Smooth muscle cell (in vitro differentiated cells): ENCODE measurements around the gene MGLL. TPM values are rescaled to one million over a fixed set of nuclear protein-coding genes. Genes with fewer than 3 reads are reported as not detected.

Experiments
- DNase-seq: peaks from one replicate; lab custom pipeline; 2025; ENCODE audit not compliant: unreplicated experiment; lab: John Stamatoyannopoulos, UW
- H2AFZ ChIP-seq: fragments of 200-600 bp; sonication (generic); 2 replicates; pipeline ENCODE4 v1.6.0; 2016; ENCODE audit warnings: antibody characterized with exemption, low read depth, mild to moderate bottlenecking
- H3F3A ChIP-seq: fragments of 200-600 bp; sonication (generic); 2 replicates; pipeline ENCODE4 v1.6.0; 2017; ENCODE audit warnings: antibody characterized with exemption, low read depth
- H3K27ac ChIP-seq: fragments of 200-600 bp; sonication (generic); 2 replicates; pipeline ENCODE4 v1.5.1; 2016; ENCODE audit warnings: low read depth, mild to moderate bottlenecking
- H3K27me3 ChIP-seq: fragments of 200-600 bp; sonication (generic); 2 replicates; pipeline ENCODE4 v1.6.1; 2016; ENCODE audit warnings: low read depth, mild to moderate bottlenecking
- H3K36me3 ChIP-seq: fragments of 200-600 bp; sonication (generic); 2 replicates; pipeline ENCODE4 v1.5.1; 2016; ENCODE audit warnings: low read depth
- H3K4me1 ChIP-seq: fragments of 200-600 bp; sonication (generic); 2 replicates; pipeline ENCODE4 v1.5.1; 2016; ENCODE audit warnings: low read depth
- H3K4me2 ChIP-seq: fragments of 200-600 bp; sonication (generic); 2 replicates; pipeline ENCODE4 v1.6.0; 2016; ENCODE audit warnings: mild to moderate bottlenecking
- H3K4me3 ChIP-seq: fragments of 200-600 bp; sonication (generic); 2 replicates; pipeline ENCODE4 v1.5.1; 2016; ENCODE audit warnings: mild to moderate bottlenecking
- H3K79me2 ChIP-seq: fragments of 200-600 bp; sonication (generic); 2 replicates; pipeline ENCODE4 v1.6.0; 2016; ENCODE audit warnings: low read depth, mild to moderate bottlenecking
- H3K9ac ChIP-seq: fragments of 200-600 bp; sonication (generic); 2 replicates; pipeline ENCODE4 v1.6.0; 2016; ENCODE audit warnings: low read depth
- H3K9me3 ChIP-seq: fragments of 200-600 bp; sonication (generic); replicated peaks from 2 replicates; pipeline ENCODE4 v1.5.1; 2016; ENCODE audit warnings: low read depth
- H4K20me1 ChIP-seq: fragments of 200-600 bp; sonication (generic); 2 replicates; pipeline ENCODE4 v1.6.0; 2016; ENCODE audit warnings: low read depth
- WGBS: methylation state at CpG from one replicate; pipeline ENCODE4 v1.1.7; 2016; ENCODE audit warnings: low lambda C conversion rate; 5-methylcytosine and 5-hydroxymethylcytosine counted together
- polyA plus RNA-seq: library from polyadenylated mRNA; unstranded; fragments of >200 nt; fragmentation: Nextera tagmentation; extraction: Ambion mirVana; gene quantifications from 2 replicates; pipeline ENCODE4 v1.2.1, GENCODE V29; 2016
- total RNA-seq: library from RNA; depleted of rRNA; stranded (reverse); fragments of >200 nt; gene quantifications from 2 replicates; pipeline ENCODE4 v1.2.3, GENCODE V29; 2014
- TF ChIP-seq, protein P1 (sequence below): fragments of 200-600 bp; sonication (generic); IDR thresholded peaks from 2 replicates; pipeline ENCODE4 v1.5.1; 2017; ENCODE audit warnings: borderline replicate concordance, mild to moderate bottlenecking, antibody characterized with exemption; ENCODE audit not compliant: insufficient read depth, poor library complexity, severe bottlenecking

Gene MGLL
- total and polyA plus RNA-seq, 2 experiments from 2014 or later, result 13.6 to 22.5 TPM

DNA sequence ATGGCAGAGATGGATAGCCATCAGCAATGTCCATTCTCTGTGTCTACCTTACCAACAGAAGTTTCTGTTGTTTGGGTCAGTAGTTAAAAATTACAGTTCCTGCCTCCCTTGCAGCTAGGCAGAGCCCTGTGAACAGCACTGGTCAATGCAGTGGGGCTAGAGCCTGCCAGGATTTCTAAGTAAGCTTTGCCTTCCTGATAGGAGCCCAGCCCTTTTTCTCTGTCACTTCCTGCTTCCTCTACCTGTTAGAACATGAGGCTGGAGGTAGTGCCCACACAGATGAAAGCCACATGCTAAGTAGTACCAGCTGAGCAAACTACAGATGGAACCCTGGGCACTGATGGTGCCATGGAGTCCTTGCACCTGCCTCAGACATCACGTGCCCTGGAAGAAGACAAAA, 45.0 kb downstream of the MGLL start:
- Histone ChIP-seq H4K20me1 (no peaks in the 10 kb centered on the region), H3K9me3 (no peaks in the 10 kb centered on the region), H3K4me2 (no peak overlapping the region), H3K79me2 (no peaks in the 10 kb centered on the region), H3K4me1 (peaks cover 5% of the 10 kb centered on the region), H3K27ac (no peak overlapping the region), H3K27me3 (no peaks in the 10 kb centered on the region), H3K36me3 (no peaks in the 10 kb centered on the region), H2AFZ (no peak overlapping the region), H3K9ac (no peak overlapping the region), H3F3A (peaks cover 4% of the 10 kb centered on the region), H3K4me3 (no peak overlapping the region)
- no peak for DNase-seq
- 100% methylated on average over 1 of the region's 1 CpG for WGBS
- TF ChIP-seq, protein P1, sequence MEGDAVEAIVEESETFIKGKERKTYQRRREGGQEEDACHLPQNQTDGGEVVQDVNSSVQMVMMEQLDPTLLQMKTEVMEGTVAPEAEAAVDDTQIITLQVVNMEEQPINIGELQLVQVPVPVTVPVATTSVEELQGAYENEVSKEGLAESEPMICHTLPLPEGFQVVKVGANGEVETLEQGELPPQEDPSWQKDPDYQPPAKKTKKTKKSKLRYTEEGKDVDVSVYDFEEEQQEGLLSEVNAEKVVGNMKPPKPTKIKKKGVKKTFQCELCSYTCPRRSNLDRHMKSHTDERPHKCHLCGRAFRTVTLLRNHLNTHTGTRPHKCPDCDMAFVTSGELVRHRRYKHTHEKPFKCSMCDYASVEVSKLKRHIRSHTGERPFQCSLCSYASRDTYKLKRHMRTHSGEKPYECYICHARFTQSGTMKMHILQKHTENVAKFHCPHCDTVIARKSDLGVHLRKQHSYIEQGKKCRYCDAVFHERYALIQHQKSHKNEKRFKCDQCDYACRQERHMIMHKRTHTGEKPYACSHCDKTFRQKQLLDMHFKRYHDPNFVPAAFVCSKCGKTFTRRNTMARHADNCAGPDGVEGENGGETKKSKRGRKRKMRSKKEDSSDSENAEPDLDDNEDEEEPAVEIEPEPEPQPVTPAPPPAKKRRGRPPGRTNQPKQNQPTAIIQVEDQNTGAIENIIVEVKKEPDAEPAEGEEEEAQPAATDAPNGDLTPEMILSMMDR, result no peak

DNA sequence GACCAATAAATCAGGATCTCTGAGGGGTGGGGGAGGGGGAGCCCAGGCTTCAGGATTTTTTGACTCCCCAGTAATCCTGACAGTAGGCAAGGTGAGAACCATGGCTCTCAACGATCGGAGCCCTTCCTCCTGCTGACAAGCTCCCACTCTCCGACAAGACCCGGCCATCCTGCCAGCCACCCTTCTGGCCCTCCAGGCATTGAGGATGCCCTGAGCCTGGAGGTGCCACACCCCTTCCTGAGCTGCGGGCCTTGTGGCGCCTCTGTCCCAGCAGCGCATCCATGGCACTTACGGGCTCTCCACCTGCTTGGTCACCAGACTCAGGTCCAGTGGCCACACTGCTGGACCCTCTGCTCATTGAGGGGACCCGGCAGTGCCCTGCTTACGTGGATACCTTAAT, 46.0 kb downstream of the MGLL start:
- Histone ChIP-seq H3K9ac (no peak overlapping the region), H3K79me2 (no peaks in the 10 kb centered on the region), H3K36me3 (no peaks in the 10 kb centered on the region), H3K27me3 (no peaks in the 10 kb centered on the region), H3K4me3 (no peak overlapping the region), H4K20me1 (no peaks in the 10 kb centered on the region), H3K9me3 (no peaks in the 10 kb centered on the region), H3F3A (peaks cover 3% of the 10 kb centered on the region), H3K4me1 (peaks cover under 1% of the 10 kb centered on the region), H3K27ac (peak overlapping the region; percentile 93), H2AFZ (no peak overlapping the region), H3K4me2 (peak overlapping the region; percentile 64)
- TF ChIP-seq, protein P1, result no peak
- no peak for DNase-seq
- WGBS, result 97% methylated on average over 9 of the region's 10 CpGs

DNA sequence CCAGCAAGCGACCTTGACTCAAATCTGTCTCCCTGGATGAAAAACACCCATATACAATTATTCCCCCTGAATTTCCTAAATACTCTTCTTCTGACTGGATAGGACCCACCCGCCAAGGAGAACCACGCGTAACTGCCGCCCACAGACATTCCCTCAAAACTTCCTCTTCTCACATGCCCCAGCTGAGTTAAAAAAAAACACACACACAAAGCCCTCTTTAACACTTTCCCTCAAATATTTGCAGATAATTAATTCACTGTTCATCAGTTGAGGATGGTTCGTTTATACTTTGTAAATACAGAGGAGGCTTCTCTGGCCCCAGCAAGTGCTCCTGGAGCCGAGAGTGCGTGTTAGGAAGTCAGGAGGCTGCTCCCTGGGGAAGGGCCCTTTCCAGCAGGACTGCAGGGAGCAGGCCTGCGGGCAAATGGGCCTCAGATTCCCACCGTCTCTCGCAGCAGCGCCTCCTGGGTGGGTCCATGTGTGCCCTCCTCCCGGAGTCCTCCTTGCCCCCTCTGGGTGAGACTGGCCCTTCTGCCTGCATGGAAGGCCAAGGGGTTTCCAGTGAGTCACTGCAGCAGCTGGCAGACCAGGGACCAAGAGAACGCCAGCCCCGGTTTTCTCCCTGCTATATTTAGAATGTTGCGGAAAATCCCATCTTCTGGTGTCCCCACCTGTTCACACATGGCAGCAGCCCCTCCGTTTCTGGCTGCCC, 46.8 kb downstream of the MGLL start:
- Histone ChIP-seq H4K20me1 (no peaks in the 10 kb centered on the region), H3K9me3 (no peaks in the 10 kb centered on the region), H3K36me3 (no peaks in the 10 kb centered on the region), H3K4me2 (peak overlapping the region; percentile 64), H3K9ac (peak overlapping the region; percentile 78), H3K27me3 (no peaks in the 10 kb centered on the region), H3F3A (no peaks in the 10 kb centered on the region), H3K79me2 (no peaks in the 10 kb centered on the region), H3K4me1 (no peaks in the 10 kb centered on the region), H2AFZ (peak overlapping the region; percentile 28), H3K4me3 (no peak overlapping the region), H3K27ac (peak overlapping the region; percentile 93)
- DNase-seq, result peak; percentile 17
- 40% methylated on average over 17 of the region's 17 CpGs for WGBS
- TF ChIP-seq, protein P1, result no peak

DNA sequence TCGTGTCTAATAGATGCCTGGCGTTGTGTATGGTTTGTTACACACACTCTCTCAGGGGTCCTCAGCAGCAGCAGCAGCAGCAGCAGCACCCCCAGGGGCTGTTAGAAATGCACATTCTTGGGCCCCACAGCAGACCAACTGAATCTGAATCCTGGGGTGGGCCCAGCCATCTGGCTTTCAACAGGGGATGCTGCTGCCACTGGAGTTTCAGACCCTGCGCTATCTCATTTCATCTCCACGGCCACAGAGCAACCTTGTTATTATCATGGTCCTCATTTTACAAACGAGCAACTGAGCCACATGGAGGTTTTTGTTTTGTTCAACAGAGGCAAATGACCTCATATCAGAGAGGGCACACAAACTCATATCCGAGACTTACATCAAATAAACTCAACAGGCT, 47.7 kb downstream of the MGLL start:
- no peak overlapping the region for H3K9ac ChIP-seq

More for the DNA sequence above, 47.7 kb downstream of the MGLL start:
- peak overlapping the region; percentile 64 for H3K4me2 ChIP-seq
- no peaks in the 10 kb centered on the region for H3K79me2 ChIP-seq
- H3K4me3 ChIP-seq, result no peak overlapping the region
- H3K27me3 ChIP-seq, result no peaks in the 10 kb centered on the region
- H3K4me1 ChIP-seq, result no peaks in the 10 kb centered on the region
- H3K27ac ChIP-seq, result peak overlapping the region; percentile 93
- H3K36me3 ChIP-seq, result no peaks in the 10 kb centered on the region
- DNase-seq, result no peak
- no peak overlapping the region for H2AFZ ChIP-seq
- TF ChIP-seq, protein P1, result no peak
- 81% methylated on average over 6 of the region's 6 CpGs for WGBS
- H3F3A ChIP-seq, result no peaks in the 10 kb centered on the region
- no peaks in the 10 kb centered on the region for H3K9me3 ChIP-seq
- no peaks in the 10 kb centered on the region for H4K20me1 ChIP-seq
